ENCODE data around the gene CLASRP.

- TF ChIP-seq CTCF (conservative IDR thresholded peaks at IDR 0.05; ENCODE audit: low read length) (no peak), EZH2phosphoT487 (IDR thresholded peaks at IDR 0.05; ENCODE audit: borderline replicate concordance) (no peak)
These were observed 16.9 kb upstream of the CLASRP start for GRCh38 chr19:45021971-45022370.
